ENCODE measurements around the gene PTPN11.

DNA sequence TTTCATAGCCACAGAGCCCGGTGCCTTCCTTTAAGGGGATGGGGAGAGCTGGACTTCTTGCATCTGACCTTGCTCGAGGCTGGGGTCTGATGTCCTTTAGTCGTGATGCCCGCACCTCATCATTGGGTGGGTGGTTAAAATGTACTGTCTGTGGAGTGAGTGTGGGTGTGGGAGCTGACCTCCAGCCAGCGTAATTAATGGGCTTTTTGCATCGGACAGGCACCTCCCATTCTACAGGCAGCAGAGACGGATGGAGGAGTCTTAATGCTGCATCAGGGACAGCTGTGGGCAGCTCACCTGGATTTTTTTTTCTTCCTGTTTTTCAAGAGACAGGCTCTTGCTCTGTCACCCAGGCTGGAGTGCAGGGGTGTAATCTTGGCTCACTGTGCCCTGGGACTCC lies 114.8 kb downstream of the PTPN11 start:
- TF ChIP-seq, protein P1, sequence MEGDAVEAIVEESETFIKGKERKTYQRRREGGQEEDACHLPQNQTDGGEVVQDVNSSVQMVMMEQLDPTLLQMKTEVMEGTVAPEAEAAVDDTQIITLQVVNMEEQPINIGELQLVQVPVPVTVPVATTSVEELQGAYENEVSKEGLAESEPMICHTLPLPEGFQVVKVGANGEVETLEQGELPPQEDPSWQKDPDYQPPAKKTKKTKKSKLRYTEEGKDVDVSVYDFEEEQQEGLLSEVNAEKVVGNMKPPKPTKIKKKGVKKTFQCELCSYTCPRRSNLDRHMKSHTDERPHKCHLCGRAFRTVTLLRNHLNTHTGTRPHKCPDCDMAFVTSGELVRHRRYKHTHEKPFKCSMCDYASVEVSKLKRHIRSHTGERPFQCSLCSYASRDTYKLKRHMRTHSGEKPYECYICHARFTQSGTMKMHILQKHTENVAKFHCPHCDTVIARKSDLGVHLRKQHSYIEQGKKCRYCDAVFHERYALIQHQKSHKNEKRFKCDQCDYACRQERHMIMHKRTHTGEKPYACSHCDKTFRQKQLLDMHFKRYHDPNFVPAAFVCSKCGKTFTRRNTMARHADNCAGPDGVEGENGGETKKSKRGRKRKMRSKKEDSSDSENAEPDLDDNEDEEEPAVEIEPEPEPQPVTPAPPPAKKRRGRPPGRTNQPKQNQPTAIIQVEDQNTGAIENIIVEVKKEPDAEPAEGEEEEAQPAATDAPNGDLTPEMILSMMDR (IDR thresholded peaks at IDR 0.05): no peak
- no peak for TF ChIP-seq POLR2A (IDR thresholded peaks at IDR 0.05)

Data from adrenal gland (tissue), 5 donors.